HG03432 (cell line): ENCODE data around the gene DHRS4.
"Not testable (repeated sequence)": the region's sequence is repeated elsewhere in the genome, so short reads cannot be mapped to it uniquely, and the experiment has no call there.

Experiments used
- ATAC-seq: cut with Tn5 transposase; IDR thresholded peaks from one replicate; pipeline ENCODE4 v1.9.1; 2021; ENCODE audit warnings: mild to moderate bottlenecking, moderate library complexity; ENCODE audit not compliant: unreplicated experiment

The DHRS4 gene

DNA sequence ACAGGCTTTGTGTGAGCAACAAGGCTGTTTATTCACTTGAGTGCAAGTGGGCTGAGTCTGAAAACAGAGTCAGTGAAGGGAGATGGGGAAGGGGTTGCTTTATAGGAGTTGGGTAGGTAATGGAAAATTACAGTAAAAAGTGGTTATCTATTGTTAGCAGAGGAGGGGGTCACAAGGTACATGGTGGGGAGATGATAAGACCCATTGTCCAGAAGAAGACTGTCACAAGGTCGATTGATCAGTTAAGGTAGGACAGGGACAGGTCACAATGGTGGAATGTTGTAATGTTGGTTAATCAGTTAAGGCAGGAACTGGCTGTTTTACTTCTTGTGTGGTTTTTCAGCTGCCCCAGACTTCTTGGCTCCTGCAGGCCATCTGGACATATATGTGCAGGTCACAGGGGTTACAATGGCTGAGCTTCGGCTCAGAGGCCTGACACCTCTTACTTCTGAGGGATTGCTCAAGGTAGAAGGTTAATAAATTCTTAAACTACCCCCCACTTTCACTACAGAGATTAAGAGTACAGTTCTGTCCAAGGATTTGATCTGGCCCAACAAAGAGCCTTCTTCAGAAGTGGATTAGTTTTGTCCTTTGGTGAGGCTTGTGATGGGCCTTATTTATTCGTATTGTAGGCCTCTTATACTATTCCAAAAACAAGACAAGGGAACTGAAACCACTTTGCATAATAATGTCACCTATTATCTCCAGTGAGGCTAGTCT, 13.8 kb upstream of the DHRS4 start:
- no peak for ATAC-seq

DNA sequence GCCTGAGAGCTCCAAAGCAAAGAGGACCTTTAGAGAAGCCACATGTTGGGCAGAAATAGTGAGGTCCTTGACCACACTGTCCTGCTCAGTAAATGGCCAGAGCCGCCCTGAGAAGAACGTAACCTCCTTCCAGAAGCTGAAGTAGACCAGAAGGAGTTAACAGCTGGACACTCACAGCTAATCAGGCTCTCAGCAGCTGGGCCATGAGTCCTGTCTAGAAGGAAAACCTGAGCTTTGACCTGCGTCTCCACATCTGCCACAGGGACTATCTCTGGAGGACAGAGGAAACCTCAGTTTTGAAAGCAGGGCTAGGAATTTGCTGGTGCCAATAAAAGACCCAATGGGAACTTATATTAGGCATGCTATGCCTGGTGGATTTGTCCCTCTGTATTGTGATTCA, 12.3 kb upstream of the DHRS4 start:
- no peak for ATAC-seq

DNA sequence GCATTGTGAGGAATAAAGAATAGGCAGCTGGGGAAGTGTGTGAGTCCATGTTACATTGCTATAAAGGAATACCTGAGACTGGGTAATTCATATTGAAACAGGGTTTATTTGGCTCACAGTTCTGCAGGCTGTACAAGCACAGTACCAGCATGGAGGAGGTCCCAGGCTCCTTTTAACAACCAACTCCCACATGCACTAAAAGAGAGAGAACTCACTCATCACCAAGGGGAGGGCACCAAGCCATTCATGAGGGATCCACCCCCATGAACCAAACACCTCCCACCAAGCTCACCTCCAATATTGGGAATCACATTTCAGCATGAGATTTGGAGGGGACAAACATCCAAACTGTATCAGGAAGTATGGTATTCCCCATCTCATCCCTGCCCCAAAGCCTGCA, 11.9 kb upstream of the DHRS4 start:
- no peak for ATAC-seq

DNA sequence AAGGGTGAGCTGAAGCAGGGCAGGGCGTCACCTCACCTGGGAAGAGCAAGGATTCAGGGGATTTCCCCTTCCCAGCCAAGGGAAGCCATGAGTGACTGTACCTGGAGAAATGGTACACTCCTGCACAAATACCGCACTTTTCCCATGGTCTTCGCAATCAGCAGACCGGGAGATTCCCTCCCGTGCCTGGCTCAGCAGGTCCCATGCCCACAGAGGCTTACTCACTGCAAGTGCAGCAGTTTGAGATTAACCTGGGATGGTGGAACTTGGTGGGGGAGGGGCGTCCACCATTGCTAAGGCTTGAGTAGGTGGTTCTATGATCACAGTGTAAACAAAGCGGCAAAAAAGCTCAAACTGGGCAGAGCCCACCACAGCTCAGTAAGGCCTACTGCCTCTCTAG, 11.0 kb upstream of the DHRS4 start:
- ATAC-seq: no peak

DNA sequence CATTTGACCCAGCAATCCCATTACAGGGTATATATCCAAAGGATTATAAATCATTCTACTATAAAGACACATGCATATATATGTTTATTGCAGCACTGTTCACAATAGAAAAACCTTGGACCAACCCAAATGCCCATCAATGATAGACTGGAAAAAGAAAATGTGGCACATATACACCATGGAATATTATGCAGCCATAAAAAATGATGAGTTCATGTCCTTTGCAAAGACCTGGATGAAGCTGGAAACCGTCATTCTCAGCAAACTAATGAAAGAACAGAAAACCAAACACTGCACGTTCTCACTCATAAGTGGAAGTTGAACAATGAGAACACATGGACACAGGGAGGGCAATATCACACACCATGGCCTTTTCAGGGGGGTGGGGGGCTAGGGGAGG, 4.5 kb upstream of the DHRS4 start:
- not testable (repeated sequence) for ATAC-seq

DNA sequence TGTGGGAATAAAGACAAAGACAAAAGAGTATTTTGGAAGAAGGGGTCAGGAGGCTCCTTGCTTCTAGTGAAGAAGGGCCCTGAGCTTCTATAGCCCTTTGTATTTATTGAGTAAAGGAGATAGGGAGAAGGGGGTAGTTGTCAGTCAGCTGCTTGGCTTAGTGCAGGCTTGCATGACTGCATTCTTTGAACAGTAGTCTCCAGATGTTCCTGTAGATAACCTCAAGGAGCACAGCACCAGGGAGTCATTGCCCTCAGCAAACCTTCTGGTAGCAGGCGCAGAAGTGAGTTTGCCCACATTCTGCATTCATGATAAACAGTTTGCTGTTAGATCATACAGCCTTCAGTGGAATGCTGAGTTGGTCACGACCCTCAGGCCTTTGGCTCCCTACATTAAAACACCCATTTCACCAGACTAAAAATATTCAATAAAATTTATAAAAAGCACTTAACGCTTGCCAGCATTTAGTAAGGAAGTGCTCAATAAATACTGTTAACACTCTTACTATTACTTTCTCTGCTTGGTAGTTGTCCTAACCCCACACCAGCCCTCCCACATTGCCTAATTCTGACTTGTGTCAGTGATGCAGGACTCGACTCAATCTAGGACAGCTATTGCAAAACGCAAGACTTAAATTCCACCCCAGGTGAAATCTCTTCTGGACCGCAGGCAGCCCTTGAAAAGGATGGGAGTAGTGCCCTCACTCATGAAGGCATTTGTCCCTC, 3.0 kb upstream of the DHRS4 start:
- ATAC-seq: no peak

DNA sequence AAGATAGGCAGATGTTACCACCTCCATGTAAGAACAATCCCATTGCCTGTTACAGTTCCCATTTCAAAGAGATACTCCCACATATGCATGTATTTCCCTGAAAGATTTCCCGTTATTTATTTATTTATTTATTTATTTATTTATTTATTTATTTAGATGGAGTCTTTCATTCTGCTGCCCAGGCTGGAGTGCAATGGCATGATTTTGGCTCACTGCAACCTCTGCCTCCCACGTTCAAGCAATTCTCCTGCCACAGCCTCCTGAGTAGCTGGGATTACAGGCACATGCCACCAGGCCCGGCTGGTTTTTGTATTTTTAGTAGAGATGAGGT, 2.5 kb upstream of the DHRS4 start:
- ATAC-seq: not testable (repeated sequence)

DNA sequence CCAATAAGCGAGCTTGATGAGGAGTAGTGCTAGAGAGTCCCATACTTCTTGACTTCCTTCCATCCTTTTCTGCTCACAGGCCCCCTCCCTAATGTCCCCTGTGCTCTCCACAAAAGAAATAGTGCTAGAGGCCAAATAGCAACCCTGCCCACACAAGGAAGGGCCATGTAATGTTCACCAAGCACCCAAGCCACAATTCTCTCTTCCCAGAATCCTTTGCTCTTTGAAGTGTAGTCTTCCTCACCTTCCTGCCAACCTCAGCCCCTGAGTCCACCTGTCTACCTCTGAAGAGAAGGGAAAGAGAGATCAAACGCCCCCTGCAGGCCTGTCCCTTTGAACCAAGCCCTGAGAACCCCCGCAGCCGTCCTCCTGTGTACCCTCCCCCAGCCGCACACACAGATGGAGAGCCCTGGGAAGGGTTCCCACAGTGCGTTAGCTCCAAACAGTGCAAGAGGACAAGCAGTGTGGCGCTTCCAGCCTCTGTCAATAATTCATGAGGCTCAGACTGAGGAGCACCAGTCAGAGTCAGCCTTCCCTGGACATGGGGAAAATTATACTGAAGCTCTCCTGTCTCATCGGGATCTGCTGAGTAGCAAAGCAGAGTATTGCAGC, 1.9 kb upstream of the DHRS4 start:
- ATAC-seq: no peak

DNA sequence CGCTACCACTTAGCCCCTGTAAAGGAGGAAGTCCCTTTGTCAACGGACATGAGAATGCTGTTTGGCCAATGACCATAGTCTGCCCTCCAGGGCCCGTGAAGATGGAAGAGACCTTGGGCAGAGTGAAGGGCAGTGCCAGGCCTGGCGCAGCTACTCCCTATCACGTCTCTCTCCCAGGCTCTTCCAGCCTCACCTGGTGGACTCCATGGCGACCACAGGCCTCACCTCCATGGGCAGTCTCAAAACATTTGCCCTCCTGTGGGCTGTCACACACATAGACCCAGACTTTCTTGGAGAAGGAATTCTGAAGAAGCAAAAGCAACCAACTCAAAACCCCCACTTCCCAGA, 480 bp upstream of the DHRS4 start:
- ATAC-seq: not testable (repeated sequence)

DNA sequence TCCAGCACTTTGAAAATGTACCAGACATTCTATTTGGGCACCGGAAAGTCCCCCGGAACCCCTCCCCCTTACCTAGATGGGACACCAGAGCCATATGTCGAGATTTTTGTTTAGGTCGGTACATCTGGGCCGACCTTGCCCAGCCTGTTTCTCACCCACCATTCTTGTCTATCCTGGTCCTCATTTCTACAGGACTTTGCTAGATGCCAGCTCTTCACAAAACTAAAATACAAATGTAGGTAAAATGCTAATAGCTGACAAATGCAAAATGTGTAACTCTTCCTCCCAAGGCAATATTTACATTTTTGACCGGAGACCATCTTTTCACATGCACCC, 677 bp downstream of the DHRS4 start:
- peak; percentile 22 for ATAC-seq

DNA sequence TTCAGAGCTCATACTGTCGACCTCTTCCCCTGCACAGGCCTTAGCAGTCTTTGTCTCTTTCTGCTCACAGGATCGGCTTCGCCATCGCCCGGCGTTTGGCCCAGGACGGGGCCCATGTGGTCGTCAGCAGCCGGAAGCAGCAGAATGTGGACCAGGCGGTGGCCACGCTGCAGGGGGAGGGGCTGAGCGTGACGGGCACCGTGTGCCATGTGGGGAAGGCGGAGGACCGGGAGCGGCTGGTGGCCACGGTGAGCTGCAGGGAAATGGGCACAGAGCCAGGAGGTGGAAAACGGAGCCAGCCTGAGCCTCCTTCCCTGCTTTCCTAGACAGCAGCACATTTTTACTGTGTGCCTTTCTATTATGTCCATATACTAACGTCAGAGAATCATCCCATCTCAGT, 1.4 kb downstream of the DHRS4 start:
- ATAC-seq: not testable (repeated sequence)

DNA sequence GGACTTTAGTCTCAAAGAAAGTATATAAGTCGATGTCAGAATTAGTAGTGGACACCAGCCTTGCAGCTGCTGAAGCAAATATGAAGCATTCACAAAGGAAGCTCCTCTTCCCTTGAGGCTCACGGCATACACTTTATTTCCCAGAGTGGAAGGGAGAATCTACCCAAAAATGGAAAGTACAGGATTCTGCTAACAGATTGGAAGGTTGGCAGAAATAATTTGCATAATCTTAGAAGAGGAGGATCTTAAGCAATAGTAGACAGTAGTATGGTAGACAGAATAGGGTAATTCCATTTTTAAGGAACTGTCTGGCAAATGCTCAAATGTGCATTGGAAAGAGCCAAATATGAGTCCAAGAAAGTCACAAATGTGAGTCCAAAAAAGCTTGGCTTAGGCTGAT, 2.2 kb downstream of the DHRS4 start:
- ATAC-seq: not testable (repeated sequence)

DNA sequence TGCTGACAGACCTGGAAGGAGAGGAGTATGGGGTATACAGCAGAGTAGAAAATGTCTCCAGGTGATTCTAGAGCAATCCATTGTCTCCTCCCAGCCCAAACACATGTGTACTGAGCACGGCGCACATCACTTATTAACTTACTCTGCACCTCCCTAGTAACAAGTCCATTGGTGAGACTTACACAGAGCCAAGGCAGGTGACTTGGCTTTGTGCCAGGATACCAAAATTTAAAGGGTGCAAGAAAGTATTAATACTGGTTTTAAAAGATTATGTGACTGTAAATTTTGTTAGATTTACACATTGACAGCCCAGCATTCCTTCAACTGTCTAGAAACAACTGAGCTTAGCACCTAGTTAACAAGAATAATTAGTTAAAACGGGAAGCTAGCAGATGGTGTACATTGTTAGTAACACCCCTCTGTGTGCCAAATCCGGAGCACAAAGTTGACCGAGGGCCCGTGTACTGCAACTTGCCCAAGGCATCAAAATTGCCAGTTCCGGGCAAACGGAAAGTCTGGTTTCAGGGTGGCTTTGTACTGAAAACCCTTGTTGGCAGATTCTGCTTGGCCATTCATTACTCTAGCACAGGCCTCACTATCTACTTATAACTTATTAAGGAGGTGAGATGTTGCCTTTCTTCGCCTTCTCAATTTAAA, 4.5 kb downstream of the DHRS4 start:
- ATAC-seq: not testable (repeated sequence)

DNA sequence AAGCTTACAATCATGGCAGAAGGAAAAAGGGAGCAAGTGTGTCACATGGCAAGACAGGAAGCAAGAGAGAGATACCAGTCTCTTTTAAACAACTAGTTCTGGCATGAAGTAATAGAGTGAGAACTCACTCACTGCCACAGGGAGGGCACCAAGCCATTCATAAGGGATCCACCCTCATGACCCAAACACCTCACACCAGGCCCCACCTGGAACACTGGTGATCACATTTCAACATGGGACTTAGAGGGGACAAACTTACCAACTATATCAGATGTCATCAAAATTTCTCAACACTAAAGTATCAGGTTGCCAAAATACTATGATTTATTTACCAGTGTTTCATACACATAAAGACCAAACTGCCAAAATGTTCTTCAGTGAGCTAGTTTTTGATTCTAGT, 7.3 kb downstream of the DHRS4 start:
- ATAC-seq: not testable (repeated sequence)

DNA sequence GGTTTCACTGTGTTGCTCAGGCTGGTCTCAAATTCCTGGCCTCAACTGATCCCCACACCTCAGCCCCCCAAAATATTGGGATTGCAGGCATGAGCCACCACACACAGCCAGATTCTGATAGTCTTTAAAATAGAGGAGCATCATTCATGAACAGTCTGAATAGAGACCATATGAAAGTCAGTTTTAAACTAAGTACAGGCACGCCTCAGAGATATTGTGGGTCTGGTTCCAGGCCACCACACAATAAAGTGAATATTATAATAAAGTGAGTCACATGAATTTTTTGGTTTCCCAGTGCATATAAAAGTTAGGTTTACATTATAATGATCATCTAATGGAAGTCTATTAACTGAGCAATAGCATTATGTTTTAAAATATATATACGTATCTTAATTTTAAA, 8.1 kb downstream of the DHRS4 start:
- not testable (repeated sequence) for ATAC-seq

DNA sequence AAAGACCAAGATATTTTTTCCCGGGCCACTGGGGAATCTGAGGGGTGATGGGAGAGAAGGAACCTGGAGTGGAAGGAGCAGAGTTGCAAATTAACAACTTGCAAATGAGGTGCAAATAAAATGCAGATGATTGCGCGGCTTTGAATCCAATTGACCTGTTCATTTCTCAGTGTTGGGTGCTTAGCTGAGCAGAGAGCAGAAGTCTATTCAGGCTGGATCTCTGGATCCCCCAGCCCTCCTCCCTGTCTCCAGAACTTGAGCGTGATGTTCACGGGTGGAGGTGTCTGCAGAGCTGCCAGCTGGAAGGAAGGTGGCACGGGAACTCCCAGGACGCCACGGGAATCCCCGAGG, 15.5 kb downstream of the DHRS4 start:
- ATAC-seq: not testable (repeated sequence)

DNA sequence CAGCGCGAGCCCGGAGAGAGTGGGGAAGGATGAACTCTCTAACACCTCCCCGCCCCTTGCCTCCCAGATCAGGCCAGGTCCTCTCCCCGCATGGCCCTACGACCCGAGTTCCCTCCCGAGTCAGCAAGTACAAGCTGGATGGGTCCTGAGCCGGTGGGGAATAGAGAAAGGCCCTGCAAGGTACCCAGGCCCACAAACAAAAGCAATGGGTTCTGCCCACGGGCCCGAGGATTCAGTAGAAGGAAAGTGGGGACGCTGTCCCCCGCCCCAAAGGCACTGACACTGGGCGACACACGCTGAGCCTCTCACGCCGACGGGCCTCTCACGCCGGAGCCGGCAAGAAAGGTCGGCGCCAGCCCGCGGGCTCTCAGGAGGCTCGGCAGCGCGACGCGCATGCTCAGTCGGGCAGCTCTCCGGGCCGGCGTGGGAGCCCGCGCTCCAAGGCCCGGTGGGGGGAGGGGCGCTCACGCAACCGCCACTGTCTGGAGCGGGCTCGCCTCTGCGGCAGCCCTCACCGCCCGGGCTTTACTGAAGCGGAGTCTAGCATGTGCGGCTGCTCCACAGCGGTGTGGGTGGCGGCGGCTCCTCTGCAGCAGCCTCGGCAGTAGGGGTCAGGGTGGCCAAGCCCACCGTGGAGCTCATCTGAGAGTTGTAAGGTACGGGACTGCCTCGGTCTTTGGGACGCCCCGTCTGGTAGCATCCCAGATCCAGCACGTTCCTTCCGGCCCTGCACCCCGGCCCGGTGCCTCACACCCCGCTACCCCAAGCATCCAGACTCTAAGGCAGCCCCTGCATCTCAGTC, 16.1 kb downstream of the DHRS4 start:
- ATAC-seq: peak; percentile 86

DNA sequence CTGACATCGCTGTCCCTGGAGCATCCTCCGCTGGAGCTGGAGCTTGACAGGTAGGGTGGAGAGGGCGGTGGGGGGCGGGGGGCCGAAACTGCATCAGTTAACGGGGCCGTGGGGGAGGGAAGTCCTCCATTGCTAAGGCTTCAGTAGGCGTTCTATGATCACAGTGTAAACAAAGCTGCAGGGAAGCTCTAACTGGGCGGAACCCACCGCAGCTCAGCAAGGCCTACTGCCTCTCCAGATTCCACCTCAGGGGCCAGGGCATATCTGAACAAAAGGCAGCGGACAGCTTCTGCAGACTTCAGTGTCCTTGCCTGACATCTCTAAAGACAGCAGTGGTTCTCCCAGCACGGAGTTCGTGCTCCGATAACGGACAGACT, 16.7 kb downstream of the DHRS4 start:
- ATAC-seq: not testable (repeated sequence)

DNA sequence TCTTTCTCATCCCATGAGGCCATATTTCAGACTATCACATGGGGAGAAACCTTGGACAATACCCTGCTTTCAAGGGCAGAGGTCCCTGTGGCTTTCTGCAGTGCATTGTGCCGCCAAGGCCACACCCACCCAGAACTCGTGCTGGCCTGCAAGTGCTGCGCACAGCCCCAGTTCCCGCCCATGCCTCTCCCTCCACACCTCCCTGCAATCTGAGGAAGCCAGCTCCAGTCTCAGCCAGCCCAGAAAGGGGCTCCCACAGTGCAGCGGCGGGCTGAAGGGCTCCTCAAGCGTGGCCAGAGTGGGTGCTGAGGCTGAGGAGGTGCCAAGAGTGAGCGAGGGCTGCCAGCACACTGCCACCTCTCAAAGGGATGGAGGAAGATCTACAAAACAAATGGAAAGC, 19.6 kb downstream of the DHRS4 start:
- not testable (repeated sequence) for ATAC-seq

DNA sequence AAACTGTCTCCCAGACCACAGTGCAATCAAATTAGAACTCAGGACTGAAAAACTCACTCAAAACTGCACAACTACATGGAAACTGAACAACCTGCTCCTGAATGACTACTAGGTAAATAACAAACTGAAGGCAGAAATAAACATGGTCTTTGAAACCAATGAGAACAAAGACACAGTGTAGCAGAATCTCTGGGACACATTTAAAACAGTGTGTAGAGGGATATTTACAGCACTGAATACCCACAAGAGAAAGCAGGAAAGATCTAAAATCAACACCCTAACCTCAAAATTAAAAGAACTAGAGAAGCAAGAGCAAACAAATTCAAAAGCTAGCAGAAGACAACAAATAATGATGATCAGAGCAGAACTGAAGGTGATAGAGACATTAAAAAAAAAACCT, 20.5 kb downstream of the DHRS4 start:
- not testable (repeated sequence) for ATAC-seq

DNA sequence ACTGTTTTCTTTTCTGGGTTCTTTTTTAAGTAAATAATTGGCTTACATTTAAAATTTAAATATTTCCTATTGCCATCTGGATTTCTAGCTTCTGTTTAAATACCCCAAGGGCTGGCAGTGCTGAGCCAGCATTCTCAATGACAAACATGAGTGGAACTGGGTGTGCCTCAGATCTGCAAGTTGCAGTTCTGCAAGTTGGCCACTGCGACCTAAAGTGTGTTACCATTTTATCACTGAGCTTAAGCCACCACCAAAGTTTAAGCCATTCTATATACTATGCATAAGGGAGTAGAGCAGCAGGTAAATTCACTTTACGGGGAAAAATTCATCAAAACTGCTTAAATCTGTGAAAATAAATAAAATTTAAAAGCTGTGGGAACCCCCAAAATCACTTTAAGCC, 23.6 kb downstream of the DHRS4 start:
- not testable (repeated sequence) for ATAC-seq
